Central memory CD4-positive, alpha-beta T cell (primary cell): ENCODE data around the gene TEX19.
"Not testable (repeated sequence)": the region's sequence is repeated elsewhere in the genome, so short reads cannot be mapped to it uniquely, and the experiment has no call there.

ENCODE experiments used
- DNase-seq: peaks from one replicate; pipeline ENCODE4 v3.0.0; 2022

The TEX19 gene

DNA sequence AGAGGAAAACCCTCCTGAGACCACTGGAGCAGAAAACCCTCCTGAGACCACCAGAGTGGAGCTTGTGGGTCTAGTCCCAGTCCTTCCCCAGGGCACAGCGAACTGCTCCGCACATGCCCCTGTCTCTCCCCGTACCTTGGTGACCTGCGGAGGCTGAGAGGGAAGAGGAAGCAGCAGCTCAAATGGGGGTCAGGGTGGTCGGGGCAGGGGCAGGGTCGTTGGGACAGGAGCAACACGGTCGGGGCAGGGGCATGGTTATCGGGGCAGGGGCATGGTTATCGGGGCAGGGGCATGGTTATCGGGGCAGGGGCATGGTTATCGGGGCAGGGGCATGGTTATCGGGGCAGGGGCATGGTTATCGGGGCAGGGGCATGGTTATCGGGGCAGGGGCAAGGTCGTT is 53.0 kb downstream of the TEX19 start:
- not testable (repeated sequence) for DNase-seq

DNA sequence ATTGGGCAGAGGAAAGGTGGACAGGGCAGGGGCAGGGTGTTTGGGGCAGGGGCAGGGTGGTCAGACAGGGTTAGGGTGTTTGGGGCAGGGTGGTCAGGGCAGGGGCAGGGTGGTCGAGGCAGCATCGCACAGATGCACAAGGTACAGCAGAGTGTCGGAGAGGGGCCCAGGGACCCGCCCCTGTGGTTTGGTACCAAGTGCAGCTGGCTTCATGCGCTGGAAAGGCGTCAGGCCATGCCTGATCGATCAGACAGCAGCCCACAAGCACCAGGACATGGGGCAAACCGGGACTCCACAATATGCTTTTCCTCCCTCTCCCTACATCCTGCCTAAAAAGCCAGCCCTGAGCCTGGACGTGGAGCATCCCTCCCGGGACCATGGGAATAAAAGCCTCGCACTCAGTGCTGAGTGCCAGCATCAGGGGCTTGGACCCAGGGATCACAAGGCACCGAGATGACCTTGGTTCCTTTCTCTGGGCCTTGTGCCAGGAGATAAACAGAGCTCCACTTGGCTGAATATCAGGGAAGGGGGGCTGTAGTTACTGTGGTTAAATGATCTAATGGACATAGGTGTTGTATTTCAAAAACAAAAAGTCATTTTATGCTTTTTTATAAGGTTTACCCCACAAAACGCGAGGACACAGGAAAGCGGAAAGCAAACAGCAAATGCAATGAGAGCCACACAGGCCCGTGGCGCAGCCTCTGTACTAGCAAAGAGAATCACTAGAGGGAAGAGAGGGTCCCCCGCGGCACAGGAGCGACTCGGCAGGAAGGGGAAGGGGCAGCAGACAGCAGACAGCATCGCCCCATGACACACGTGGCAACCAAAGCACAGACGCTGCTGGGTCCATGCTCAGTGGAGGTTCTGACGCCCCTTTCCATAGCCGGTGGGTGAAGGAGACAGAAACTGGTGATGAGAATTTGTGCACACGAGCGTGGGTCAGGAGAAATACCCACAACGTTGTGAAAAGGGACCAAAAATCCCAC is 53.8 kb downstream of the TEX19 start:
- no peak for DNase-seq
